HG03565 (cell line): ENCODE results near the gene SERTAD1.
"Not testable (repeated sequence)": the region's sequence is repeated elsewhere in the genome, so short reads cannot be mapped to it uniquely, and the experiment has no call there.

Source experiments
- ATAC-seq: cut with Tn5 transposase; IDR thresholded peaks from one replicate; pipeline ENCODE4 v1.9.1; 2021; ENCODE audit warnings: mild to moderate bottlenecking, moderate library complexity; ENCODE audit not compliant: unreplicated experiment

Gene SERTAD1

GRCh38 chr19:40425450-40426287 lies at the start of gene SERTAD1:
SERTAD1 (minus strand) TSS chr19:40425992; CDS start chr19:40423546, 2,446 bp downstream.
- peak; percentile 78 for ATAC-seq

GRCh38 chr19:40474737-40475136 lies 48.9 kb upstream of the SERTAD1 start:
- ATAC-seq, result no peak

GRCh38 chr19:40472516-40472915 lies 46.7 kb upstream of the SERTAD1 start:
- no peak for ATAC-seq

GRCh38 chr19:40471111-40471510 lies 45.3 kb upstream of the SERTAD1 start:
- ATAC-seq, result no peak

GRCh38 chr19:40469011-40469410 lies 43.2 kb upstream of the SERTAD1 start:
- ATAC-seq, result no peak

GRCh38 chr19:40466985-40467734 lies 41.4 kb upstream of the SERTAD1 start, which contains the start of gene SPTBN4:
SPTBN4 (plus strand) TSS chr19:40467001; CDS start chr19:40472622, 5,621 bp downstream.
- no peak for ATAC-seq

- ATAC-seq, result peak; percentile 26
Observed at GRCh38 chr19:40466219-40466984, 40.6 kb upstream of the SERTAD1 start.

- ATAC-seq, result peak; percentile 78
Observed at GRCh38 chr19:40465557-40466218, 39.9 kb upstream of the SERTAD1 start, which contains the start of gene BLVRB. BLVRB (minus strand) TSS chr19:40465745; CDS start chr19:40465688, 57 bp downstream.

GRCh38 chr19:40465025-40465556 lies 39.3 kb upstream of the SERTAD1 start:
- ATAC-seq, result no peak

GRCh38 chr19:40464059-40465024 lies 38.5 kb upstream of the SERTAD1 start:
- no peak for ATAC-seq

- ATAC-seq, result not testable (repeated sequence)
Observed at GRCh38 chr19:40463587-40464037, 37.8 kb upstream of the SERTAD1 start.

GRCh38 chr19:40461669-40462221 lies 36.0 kb upstream of the SERTAD1 start:
- no peak for ATAC-seq

GRCh38 chr19:40460185-40460584 lies 34.4 kb upstream of the SERTAD1 start:
- ATAC-seq, result no peak

GRCh38 chr19:40458597-40458974 lies 32.8 kb upstream of the SERTAD1 start:
- ATAC-seq, result no peak

- ATAC-seq, result no peak
Observed at GRCh38 chr19:40457953-40458596, 32.3 kb upstream of the SERTAD1 start.

GRCh38 chr19:40457048-40457447 lies 31.3 kb upstream of the SERTAD1 start:
- ATAC-seq, result no peak

GRCh38 chr19:40453943-40454342 lies 28.2 kb upstream of the SERTAD1 start:
- not testable (repeated sequence) for ATAC-seq

GRCh38 chr19:40453151-40453735 lies 27.5 kb upstream of the SERTAD1 start:
- ATAC-seq, result no peak
